ENCODE measurements around the gene CELF4.

- TF ChIP-seq POLR2AphosphoS5 (IDR thresholded peaks at IDR 0.05; ENCODE audit: low read depth), result no peak
- no peak for TF ChIP-seq CTCF (IDR thresholded peaks at IDR 0.05; ENCODE audit: insufficient read depth, low read length)
- no peak for TF ChIP-seq REST (IDR thresholded peaks at IDR 0.05; ENCODE audit: insufficient replicate concordance, low read depth)
Observed at GRCh38 chr18:37499044-37499443, 66.6 kb downstream of the CELF4 start.
